Stomach (tissue), 9 donors: ENCODE measurements around the gene ZNF174. TPM values are rescaled to one million over a fixed set of nuclear protein-coding genes. Genes with fewer than 3 reads are reported as not detected.

Experiments
- DNase-seq, 2 donors: peaks; one replicate each; pipeline versions ENCODE4 v3.0.0 to v3.0.0-alpha.2; 2013 to 2019
- H3K27ac ChIP-seq, 5 donors: fragments of 200-600 bp in 4 of 5; sonication (generic) in 4 of 5; one replicate each; pipeline ENCODE4 v1.5.1; 2013 to 2019; ENCODE audit warnings: mild to moderate bottlenecking in 1 of 5, moderate library complexity in 1 of 5
- H3K27me3 ChIP-seq, 3 donors: fragments of 200-600 bp; sonication (generic); one replicate each; pipeline ENCODE4 v1.5.1; 2017 to 2019; ENCODE audit warnings: mixed run types in 1 of 3
- H3K36me3 ChIP-seq, 4 donors: fragments of 200-600 bp; sonication (generic); 1 replicate in 3 of 4; 2 replicates in 1 of 4; pipeline ENCODE4 v1.5.1; 2016 to 2019
- H3K4me1 ChIP-seq, 4 donors: fragments of 200-600 bp; sonication (generic); one replicate each; pipeline ENCODE4 v1.5.1; 2016 to 2019
- H3K4me3 ChIP-seq, 4 donors: fragments of 200-600 bp; sonication (generic) in 3 of 4; one replicate each; pipeline ENCODE4 v1.5.1; 2016 to 2019; ENCODE audit warnings: mild to moderate bottlenecking in 1 of 4
- H3K9me3 ChIP-seq, 4 donors: fragments of 200-600 bp; sonication (generic); one replicate each; pipeline ENCODE4 v1.5.1; 2016 to 2019
- EP300 ChIP-seq: sonication (generic); formaldehyde crosslinking; IDR thresholded peaks from one replicate; pipeline ENCODE4 v1.6.1; 2017; ENCODE audit warnings: antibody characterized with exemption
- POLR2A ChIP-seq, 4 donors: fragments of 450-650 bp; IDR thresholded peaks; one replicate each; pipeline ENCODE4 v1.6.1; 2016; ENCODE audit warnings: antibody characterized with exemption in 4 of 4, control low read depth in 2 of 4, mild to moderate bottlenecking in 1 of 4, moderate library complexity in 1 of 4
- POLR2AphosphoS5 ChIP-seq, 3 donors: sonication (generic); formaldehyde crosslinking; IDR thresholded peaks; one replicate each; pipeline ENCODE4 v1.6.1; 2016; ENCODE audit warnings: antibody characterized with exemption in 3 of 3
- WGBS, 5 donors: extraction: QIAGEN DNeasy Blood & Tissue Kit in 3 of 5; methylation state at CpG; one replicate each; pipeline versions ENCODE4 v1.1.5 to v1.1.7; 2013 to 2018; 5-methylcytosine and 5-hydroxymethylcytosine counted together
- intact Hi-C: fragments of 100-400 bp; cut with DNase I; formaldehyde crosslinking; loops from one replicate; pipeline ENCODE4 v1.15.1; 2023; ENCODE audit warnings: low total_unique reads
- polyA plus RNA-seq, 3 donors: library from polyadenylated mRNA; stranded (reverse); fragments of 200-250 nt; gene quantifications; one replicate each; pipeline ENCODE4 v1.2.3, GENCODE V29; 2013
- total RNA-seq, 5 donors: library from RNA; depleted of rRNA; stranded (reverse); fragments of >200 nt; gene quantifications; one replicate each; pipeline versions ENCODE4 v1.1.0 to v1.2.3, GENCODE V29; 2014 to 2016
- TF ChIP-seq, protein P1 (sequence below), 7 experiments: fragments of 450-650 bp in 4 of 7; fragments of 200-600 bp in 3 of 7; sonication (generic) in 3 of 7; IDR thresholded peaks; one replicate each; pipeline ENCODE4 v1.5.1; 2016 to 2019; ENCODE audit warnings: antibody characterized with exemption in 7 of 7, control low read depth in 2 of 7, mild to moderate bottlenecking in 1 of 7
- donor health status: healthy with polysubstance abuse.
- donor health status: Bipolar disorder and iron deficiency.
- donor health status: healthy.

ZNF174 gene
- total and polyA plus RNA-seq, 8 donors, result 4.2 to 52.5 (median 9.5) TPM

DNA sequence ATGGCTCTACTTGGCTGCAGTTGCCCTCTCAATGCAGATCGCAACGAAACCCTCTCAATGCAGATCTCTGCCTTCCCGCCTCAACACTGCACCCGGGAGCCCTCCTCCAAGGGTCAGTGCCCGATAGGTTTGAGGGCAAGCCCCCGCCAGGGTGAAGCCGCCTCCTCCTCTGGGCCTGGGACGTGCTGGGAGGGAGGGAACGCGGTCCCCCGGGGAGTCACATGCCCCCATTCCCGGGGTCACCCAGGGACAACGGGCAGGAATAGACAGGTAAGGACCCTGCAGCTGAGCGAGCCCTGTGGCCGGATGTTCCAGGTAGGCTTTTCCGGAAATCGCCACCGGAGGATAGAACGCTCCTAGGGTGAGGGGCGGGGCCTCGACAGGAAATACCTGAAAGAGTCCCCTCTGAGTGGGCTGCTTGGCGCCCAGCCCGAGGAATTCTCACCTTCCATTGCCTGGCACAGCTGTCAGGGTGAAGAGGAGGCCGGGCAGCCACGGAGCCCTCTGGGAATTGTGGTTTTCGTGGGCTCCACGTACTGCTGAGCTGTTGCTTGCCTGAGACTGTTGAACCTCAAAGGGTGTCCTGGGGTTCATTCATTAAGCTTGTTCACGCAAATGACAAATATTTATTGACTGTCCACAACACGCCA lies 12.8 kb downstream of the ZNF174 start:
- no peak for DNase-seq
- intact Hi-C loops, result no loop called here
- peaks cover 2 to 31% (median 19%) of the 10 kb centered on the region in 4 donors for H3K36me3 ChIP-seq
- H3K9me3 ChIP-seq, result peaks cover 42 to 96% (median 81%) of the 10 kb centered on the region in 4 donors
- H3K27ac ChIP-seq, result no peak overlapping the region
- 37 to 51% (median 47%) methylated on average over 26 to 29 of the region's 29 CpGs for WGBS, 5 donors
- no peak overlapping the region for H3K4me3 ChIP-seq
- TF ChIP-seq POLR2A (IDR thresholded peaks at IDR 0.05) (no peak), POLR2AphosphoS5 (IDR thresholded peaks at IDR 0.05) (no peak), EP300 (no peak)
- TF ChIP-seq, protein P1, sequence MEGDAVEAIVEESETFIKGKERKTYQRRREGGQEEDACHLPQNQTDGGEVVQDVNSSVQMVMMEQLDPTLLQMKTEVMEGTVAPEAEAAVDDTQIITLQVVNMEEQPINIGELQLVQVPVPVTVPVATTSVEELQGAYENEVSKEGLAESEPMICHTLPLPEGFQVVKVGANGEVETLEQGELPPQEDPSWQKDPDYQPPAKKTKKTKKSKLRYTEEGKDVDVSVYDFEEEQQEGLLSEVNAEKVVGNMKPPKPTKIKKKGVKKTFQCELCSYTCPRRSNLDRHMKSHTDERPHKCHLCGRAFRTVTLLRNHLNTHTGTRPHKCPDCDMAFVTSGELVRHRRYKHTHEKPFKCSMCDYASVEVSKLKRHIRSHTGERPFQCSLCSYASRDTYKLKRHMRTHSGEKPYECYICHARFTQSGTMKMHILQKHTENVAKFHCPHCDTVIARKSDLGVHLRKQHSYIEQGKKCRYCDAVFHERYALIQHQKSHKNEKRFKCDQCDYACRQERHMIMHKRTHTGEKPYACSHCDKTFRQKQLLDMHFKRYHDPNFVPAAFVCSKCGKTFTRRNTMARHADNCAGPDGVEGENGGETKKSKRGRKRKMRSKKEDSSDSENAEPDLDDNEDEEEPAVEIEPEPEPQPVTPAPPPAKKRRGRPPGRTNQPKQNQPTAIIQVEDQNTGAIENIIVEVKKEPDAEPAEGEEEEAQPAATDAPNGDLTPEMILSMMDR (IDR thresholded peaks at IDR 0.05), result no peak
- no peaks in the 10 kb centered on the region for H3K27me3 ChIP-seq
- no peaks in the 10 kb centered on the region for H3K4me1 ChIP-seq

DNA sequence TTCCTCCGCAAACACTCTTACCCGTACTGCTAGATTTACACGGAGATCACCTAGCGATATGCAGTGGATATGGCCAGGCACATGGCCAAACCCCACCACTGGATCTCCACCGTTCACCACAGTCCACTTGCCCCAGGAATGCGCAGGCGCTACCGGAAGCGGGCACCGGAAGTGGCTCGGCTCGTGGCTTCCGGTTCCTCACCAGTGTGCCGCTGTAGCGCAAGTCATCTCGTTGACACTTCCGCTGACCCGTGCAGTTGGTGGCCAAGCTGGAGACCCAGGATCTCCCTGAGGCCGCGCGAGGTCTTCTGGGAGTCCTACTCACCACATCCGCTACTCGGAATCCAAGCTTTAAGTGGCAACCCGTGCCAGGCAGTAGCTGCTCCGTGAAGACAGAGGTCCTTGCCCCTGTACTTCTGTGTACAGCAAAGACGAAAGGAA lies 30.8 kb downstream of the ZNF174 start:
- 58 to 84% (median 68%) methylated on average over 26 of the region's 26 CpGs for WGBS, 5 donors
- no peak overlapping the region for H3K27ac ChIP-seq
- peaks cover 0 to 3% (median 0%) of the 10 kb centered on the region in 3 donors for H3K27me3 ChIP-seq
- peak; percentile 35 to 70 for DNase-seq
- intact Hi-C loops, result no loop called here
- TF ChIP-seq POLR2A (IDR thresholded peaks at IDR 0.05) (no peak), POLR2AphosphoS5 (IDR thresholded peaks at IDR 0.05) (no peak), EP300 (no peak)
- TF ChIP-seq, protein P1 (IDR thresholded peaks at IDR 0.05), result no peak
- peaks cover 0 to 7% (median 3%) of the 10 kb centered on the region in 4 donors for H3K9me3 ChIP-seq
- no peaks in the 10 kb centered on the region for H3K4me1 ChIP-seq
- H3K36me3 ChIP-seq, result peaks cover 0 to 25% (median 18%) of the 10 kb centered on the region in 4 donors
- peak overlapping the region in 2 of 4 donors; percentile 22 to 29 for H3K4me3 ChIP-seq

DNA sequence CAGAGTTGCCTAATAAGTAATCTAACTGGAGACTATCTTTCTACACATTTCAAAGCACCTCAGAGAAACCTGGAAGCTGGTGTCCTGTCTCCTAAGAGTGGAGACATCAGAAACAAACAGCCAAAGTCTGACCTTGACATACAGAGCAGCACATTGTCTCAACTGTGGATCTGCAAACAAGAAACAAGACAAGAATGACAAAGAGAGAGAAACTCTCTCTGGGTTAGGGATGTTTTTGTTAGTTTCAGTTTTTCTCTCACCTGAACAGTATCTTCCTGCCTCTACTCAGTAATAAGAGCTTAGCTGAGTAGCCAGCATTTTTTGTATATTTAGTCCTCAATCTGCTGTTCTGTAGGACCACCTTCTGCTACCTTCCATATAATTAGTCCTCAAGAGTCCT lies 33.4 kb downstream of the ZNF174 start:
- no peaks in the 10 kb centered on the region for H3K4me1 ChIP-seq
- H3K27ac ChIP-seq, result no peak overlapping the region
- peaks cover 0 to 14% (median 9%) of the 10 kb centered on the region in 4 donors for H3K9me3 ChIP-seq
- peaks cover 0 to 4% (median 0%) of the 10 kb centered on the region in 3 donors for H3K27me3 ChIP-seq
- no peak overlapping the region for H3K4me3 ChIP-seq
- peaks cover 0 to 43% (median 33%) of the 10 kb centered on the region in 4 donors for H3K36me3 ChIP-seq
- DNase-seq, result no peak
- intact Hi-C loops, result no loop called here
- TF ChIP-seq, protein P1 (IDR thresholded peaks at IDR 0.05), result no peak
- TF ChIP-seq POLR2AphosphoS5 (IDR thresholded peaks at IDR 0.05) (no peak), EP300 (no peak), POLR2A (IDR thresholded peaks at IDR 0.05) (no peak)

GRCh38 chr16:3439637-3440036 lies 38.6 kb downstream of the ZNF174 start:
- intact Hi-C loops, result no loop called here
- 75 to 93% (median 90%) methylated on average over 4 of the region's 4 CpGs for WGBS, 5 donors
- H3K4me3 ChIP-seq, result no peak overlapping the region
- H3K27ac ChIP-seq, result no peak overlapping the region
- TF ChIP-seq EP300 (no peak), POLR2A (IDR thresholded peaks at IDR 0.05) (no peak), POLR2AphosphoS5 (IDR thresholded peaks at IDR 0.05) (no peak)
- TF ChIP-seq, protein P1 (IDR thresholded peaks at IDR 0.05), result no peak
- DNase-seq, result no peak
- peaks cover 4 to 14% (median 12%) of the 10 kb centered on the region in 4 donors for H3K4me1 ChIP-seq
- peaks cover 0 to 53% (median 42%) of the 10 kb centered on the region in 4 donors for H3K36me3 ChIP-seq
- H3K27me3 ChIP-seq, result peaks cover 0 to 4% (median 0%) of the 10 kb centered on the region in 3 donors
- H3K9me3 ChIP-seq, result peaks cover 2 to 20% (median 13%) of the 10 kb centered on the region in 4 donors
